HG03439 (cell line): ENCODE results near the gene TUBGCP6.

Experiments
- ATAC-seq: cut with Tn5 transposase; IDR thresholded peaks from one replicate; pipeline ENCODE4 v1.9.1; 2021; ENCODE audit warnings: mild to moderate bottlenecking, moderate library complexity; ENCODE audit not compliant: unreplicated experiment

The TUBGCP6 gene

GRCh38 chr22:50252082-50253045, 7.5 kb upstream of the TUBGCP6 start:
- no peak for ATAC-seq

GRCh38 chr22:50251477-50252081, 6.8 kb upstream of the TUBGCP6 start:
- no peak for ATAC-seq

- ATAC-seq = no peak
Observed at GRCh38 chr22:50250555-50251476, 6.0 kb upstream of the TUBGCP6 start, which contains the start of gene HDAC10. Gene HDAC10 (minus strand): TSS chr22:50251265. CDS start chr22:50251032, 233 bp downstream.

- ATAC-seq = no peak
Observed at GRCh38 chr22:50250249-50250554, 5.4 kb upstream of the TUBGCP6 start.

GRCh38 chr22:50249341-50250248, 4.8 kb upstream of the TUBGCP6 start:
- ATAC-seq = no peak

GRCh38 chr22:50248196-50249081, 3.6 kb upstream of the TUBGCP6 start:
- ATAC-seq = no peak

GRCh38 chr22:50247748-50248147, 2.9 kb upstream of the TUBGCP6 start:
- no peak for ATAC-seq

- ATAC-seq = no peak
Observed at GRCh38 chr22:50246242-50247175, 1.7 kb upstream of the TUBGCP6 start.

GRCh38 chr22:50245214-50246072, 620 bp upstream of the TUBGCP6 start:
- no peak for ATAC-seq

GRCh38 chr22:50243685-50244419, 971 bp downstream of the TUBGCP6 start:
- no peak for ATAC-seq

- no peak for ATAC-seq
Observed at GRCh38 chr22:50242406-50242949, 2.3 kb downstream of the TUBGCP6 start.

- ATAC-seq = no peak
Observed at GRCh38 chr22:50238755-50239154, 6.1 kb downstream of the TUBGCP6 start.

- no peak for ATAC-seq
Observed at GRCh38 chr22:50236731-50237409, 8.0 kb downstream of the TUBGCP6 start.

- no peak for ATAC-seq
Observed at GRCh38 chr22:50233223-50233622, 11.6 kb downstream of the TUBGCP6 start.

GRCh38 chr22:50232481-50233151, 12.2 kb downstream of the TUBGCP6 start:
- no peak for ATAC-seq
